T-cell (primary cell): Measurements from ENCODE around the gene G6PC3. TPM values are rescaled to one million over a fixed set of nuclear protein-coding genes. Genes with fewer than 3 reads are reported as not detected.

Experiments used
- ATAC-seq, 4 experiments: fragments of 200-7000 bp in 3 of 4; fragments of 150-1000 bp in 1 of 4; cut with Tn5 transposase; replicated peaks in 1 of 4; 1 replicate in 3 of 4; 2 replicates in 1 of 4; pipeline ENCODE4 v1.10.0; 2021; ENCODE audit warnings: moderate library complexity in 3 of 4, mild to moderate bottlenecking in 2 of 4, moderate number of reproducible peaks in 1 of 4
- CTCF ChIA-PET, 2 donors: fragments of 300-600 bp; sonication (Branson Sonifier 250); formaldehyde crosslinking; loops; one replicate each; lab custom pipeline; 2022; ENCODE audit warnings: antibody characterized with exemption in 2 of 2; lab: Charles Lee
- POLR2A ChIA-PET, 2 donors: fragments of 300-600 bp; sonication (Branson Sonifier 250); formaldehyde crosslinking; loops; one replicate each; lab custom pipeline; 2022; ENCODE audit warnings: antibody characterized with exemption in 2 of 2; lab: Charles Lee
- DNase-seq, 35 experiments: peaks; one replicate each; pipeline versions ENCODE4 v3.0.0 to v3.0.0-alpha.2; 2013 to 2023
- H3K27ac ChIP-seq: one replicate; pipeline ENCODE4 v1.5.1; 2013; ENCODE audit warnings: low read length
- H3K27me3 ChIP-seq, 2 experiments: replicated peaks in 1 of 2; 1 replicate in 1 of 2; 2 replicates in 1 of 2; pipeline versions ENCODE4 v1.6.1 to v1.7.0; 2013; ENCODE audit warnings: low read length in 1 of 2, mixed read lengths in 1 of 2; ENCODE audit not compliant: control insufficient read depth in 2 of 2, insufficient read depth in 2 of 2; ENCODE audit errors: extremely low read depth in 1 of 2
- H3K36me3 ChIP-seq, 2 donors: 1 replicate in 1 of 2; 2 replicates in 1 of 2; pipeline versions ENCODE4 v1.6.1 to v1.7.0; 2013; ENCODE audit warnings: low read length in 1 of 2; ENCODE audit not compliant: control insufficient read depth in 2 of 2, insufficient read depth in 1 of 2; ENCODE audit errors: extremely low read depth in 1 of 2
- H3K4me1 ChIP-seq, 2 experiments: 1 replicate in 1 of 2; 2 replicates in 1 of 2; pipeline versions ENCODE4 v1.6.1 to v1.7.0; 2013; ENCODE audit warnings: low read length in 2 of 2, mixed read lengths in 1 of 2; ENCODE audit not compliant: insufficient read depth in 2 of 2, control insufficient read depth in 1 of 2; ENCODE audit errors: extremely low read depth in 1 of 2
- H3K4me3 ChIP-seq, 2 donors: 1 replicate in 1 of 2; 2 replicates in 1 of 2; pipeline versions ENCODE4 v1.5.1 to v1.7.0; 2013; ENCODE audit warnings: mild to moderate bottlenecking in 2 of 2, low read length in 1 of 2, moderate library complexity in 1 of 2; ENCODE audit not compliant: control insufficient read depth in 1 of 2; ENCODE audit errors: extremely low read depth in 1 of 2
- H3K9me3 ChIP-seq: 2 replicates; pipeline ENCODE4 v1.7.0; 2013
- H3K27ac Mint-ChIP-seq, 2 donors: one replicate each; pipeline ENCODE4 v1.8.0; 2020 to 2021; ENCODE audit warnings: mild to moderate bottlenecking in 2 of 2, mixed read lengths in 2 of 2
- H3K27me3 Mint-ChIP-seq, 2 donors: one replicate each; pipeline ENCODE4 v1.8.0; 2021 to 2022; ENCODE audit warnings: mixed read lengths in 2 of 2
- H3K36me3 Mint-ChIP-seq: one replicate; pipeline ENCODE4 v1.8.0; 2021; ENCODE audit warnings: mixed read lengths
- H3K4me1 Mint-ChIP-seq, 3 donors: one replicate each; pipeline ENCODE4 v1.8.0; 2020 to 2022; ENCODE audit warnings: mixed read lengths in 3 of 3, mild to moderate bottlenecking in 1 of 3
- H3K4me3 Mint-ChIP-seq, 3 donors: one replicate each; pipeline ENCODE4 v1.8.0; 2020 to 2022; ENCODE audit warnings: mild to moderate bottlenecking in 3 of 3, mixed read lengths in 3 of 3, moderate library complexity in 3 of 3
- H3K9me3 Mint-ChIP-seq, 3 donors: one replicate each; pipeline ENCODE4 v1.8.0; 2020 to 2022; ENCODE audit warnings: mixed read lengths in 3 of 3
- WGBS: methylation state at CpG from one replicate; pipeline ENCODE4 v1.1.5; 2013; ENCODE audit warnings: missing lambda C conversion rate; ENCODE audit not compliant: insufficient coverage; 5-methylcytosine and 5-hydroxymethylcytosine counted together
- total RNA-seq, 35 experiments: library from RNA in 6 of 35; stranded (reverse) in 6 of 35; fragments of 120-200 nt in 1 of 35; gene quantifications; one replicate each; pipeline versions ENCODE4 v1.2.1 to v1.2.4 and lab custom pipeline; 2013 to 2026

Gene G6PC3
- total RNA-seq, 5 donors from 2014 or later (not counting 1 experiment from before 2014, with no cell fraction given), result 9.4 to 19.0 (median 16.2) TPM

DNA sequence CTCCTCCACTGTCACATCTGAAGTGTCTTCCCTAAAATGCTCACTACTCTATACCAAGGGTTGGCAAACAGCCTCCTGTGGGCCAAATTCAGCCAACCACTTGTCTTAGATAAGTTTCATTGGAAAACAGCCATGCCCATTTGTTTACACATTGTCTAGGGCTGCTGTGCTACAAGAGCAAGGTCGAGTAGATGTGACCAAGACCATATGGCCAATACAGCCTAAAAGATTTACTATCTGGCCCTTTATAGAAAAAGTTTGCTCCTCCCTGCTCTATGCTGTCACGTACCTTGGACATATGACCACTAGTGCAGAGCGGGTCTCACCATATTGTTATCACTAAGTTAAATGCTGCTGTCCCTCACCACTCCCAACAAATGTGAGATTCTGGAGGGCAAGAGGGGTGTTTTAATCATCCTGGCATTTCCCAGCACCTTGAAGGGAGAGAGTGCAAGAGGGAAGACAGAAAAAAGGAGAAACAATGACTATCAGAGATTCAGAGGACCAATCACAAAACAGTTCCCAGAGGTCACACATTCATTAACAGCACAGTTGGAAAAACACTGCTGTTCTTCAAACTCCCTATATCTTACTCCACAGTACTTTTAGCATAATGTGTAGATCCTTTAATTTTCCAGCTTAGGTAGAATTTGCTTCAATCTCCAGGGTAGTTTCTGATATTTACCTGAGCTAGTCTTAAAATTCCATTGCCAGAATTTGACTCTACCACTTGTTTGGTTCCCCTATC, 17.2 kb upstream of the G6PC3 start:
- Mint-ChIP-seq H3K36me3 (peaks cover 27% of the 10 kb centered on the region), H3K4me3 (no peak overlapping the region), H3K9me3 (no peaks in the 10 kb centered on the region), H3K27ac (peak overlapping the region in 1 of 2 donors; percentile 9), H3K27me3 (no peaks in the 10 kb centered on the region), H3K4me1 (peaks cover 20 to 24% (median 21%) of the 10 kb centered on the region in 3 donors)
- ChIA-PET CTCF (no interaction called here), POLR2A (interaction anchor here in 1 of 2 donors (0.6 kb wide), 1 partner anchor 961 kb away, joined by 3 read pairs; no protein-coding TSS in a partner anchor)
- Histone ChIP-seq H3K27me3 (no peaks in the 10 kb centered on the region), H3K4me3 (no peak overlapping the region), H3K27ac (no peak overlapping the region), H3K4me1 (no peaks in the 10 kb centered on the region), H3K36me3 (peaks cover 5 to 62% of the 10 kb centered on the region in 2 donors), H3K9me3 (no peaks in the 10 kb centered on the region)
- ATAC-seq (no peak), DNase-seq (no peak)
- 65% methylated on average over 2 of the region's 3 CpGs for WGBS

DNA sequence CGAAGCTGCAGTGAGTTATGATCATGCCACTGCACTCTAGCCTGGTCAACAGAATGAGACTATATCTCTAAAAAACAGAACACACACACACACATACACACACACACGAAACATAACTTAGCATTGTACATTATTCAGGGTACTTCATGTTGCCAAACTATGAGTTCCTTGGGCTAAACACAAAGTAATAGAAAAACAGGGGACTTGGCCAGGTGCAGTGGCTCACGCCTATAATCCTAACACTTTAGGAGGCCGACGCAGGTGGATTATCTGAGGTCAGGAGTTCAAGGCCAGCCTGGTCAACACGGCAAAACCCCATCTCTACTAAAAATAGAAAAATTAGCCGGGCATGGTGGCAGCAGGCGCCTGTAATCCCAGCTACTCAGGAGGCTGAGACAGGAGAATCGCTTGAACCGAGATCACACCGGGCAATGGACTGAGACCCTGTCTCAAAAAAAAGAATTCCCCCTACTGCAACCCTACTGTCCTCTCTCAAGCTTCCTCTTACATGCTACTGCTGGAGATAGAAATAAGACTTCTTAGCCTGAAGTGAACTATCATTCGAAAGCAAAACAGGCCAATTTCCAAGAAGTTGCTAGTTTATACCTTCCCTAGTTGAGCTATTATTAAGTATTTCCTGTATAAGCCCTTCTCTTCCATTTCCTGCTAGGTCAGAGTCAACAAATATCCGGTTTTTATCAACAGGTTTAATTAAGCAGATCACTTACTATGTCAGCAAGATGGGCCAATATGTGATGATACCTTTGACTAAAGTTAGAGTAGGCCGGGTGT, 11.2 kb upstream of the G6PC3 start:
- ChIA-PET POLR2A (no interaction called here), CTCF (interaction anchor here in 1 of 2 donors (0.5 kb wide), 1 partner anchor 141 kb away, joined by 3 read pairs; no protein-coding TSS in a partner anchor)
- no peaks in the 10 kb centered on the region for H3K27me3 ChIP-seq
- no peak overlapping the region for H3K4me3 Mint-ChIP-seq
- 96% methylated on average over 9 of the region's 14 CpGs for WGBS
- H3K27ac Mint-ChIP-seq, result no peak overlapping the region
- H3K4me3 ChIP-seq, result no peak overlapping the region
- peaks cover 0 to 4% of the 10 kb centered on the region in 2 experiments for H3K4me1 ChIP-seq
- peaks cover 5 to 43% of the 10 kb centered on the region in 2 donors for H3K36me3 ChIP-seq
- H3K27ac ChIP-seq, result peak overlapping the region; percentile 18
- H3K27me3 Mint-ChIP-seq, result no peaks in the 10 kb centered on the region
- H3K9me3 ChIP-seq, result no peaks in the 10 kb centered on the region
- peaks cover 46 to 52% (median 46%) of the 10 kb centered on the region in 3 donors for H3K4me1 Mint-ChIP-seq
- H3K9me3 Mint-ChIP-seq, result no peaks in the 10 kb centered on the region
- peaks cover 33% of the 10 kb centered on the region for H3K36me3 Mint-ChIP-seq
- ATAC-seq (no peak), DNase-seq (no peak)

DNA sequence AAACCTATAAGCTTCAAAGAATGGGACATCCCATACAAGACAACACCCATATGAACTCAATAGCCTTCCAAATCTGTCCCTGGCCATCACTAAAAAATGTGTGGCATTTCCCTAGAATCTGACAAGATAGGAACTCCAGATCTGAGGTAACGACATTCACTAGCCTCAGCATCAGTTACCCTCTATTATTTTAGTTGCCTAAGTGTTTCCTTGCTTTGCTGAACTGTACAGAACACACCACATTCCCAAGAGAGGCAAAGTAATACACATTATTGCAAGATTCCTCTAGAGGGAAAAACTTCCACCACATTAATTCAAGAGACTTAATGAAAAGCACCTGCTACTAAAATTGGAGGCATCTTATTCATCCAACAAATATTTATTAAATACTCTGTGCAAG, 9.1 kb upstream of the G6PC3 start:
- no peaks in the 10 kb centered on the region for H3K27me3 Mint-ChIP-seq
- no peaks in the 10 kb centered on the region for H3K27me3 ChIP-seq
- no peaks in the 10 kb centered on the region for H3K9me3 ChIP-seq
- CTCF ChIA-PET, result interaction anchor here in 1 of 2 donors (0.6 to 0.7 kb wide), 3 partner anchors 25 to 714 kb away, joined by 3 to 5 read pairs (median 4); no protein-coding TSS in a partner anchor
- peaks cover 5 to 41% of the 10 kb centered on the region in 2 donors for H3K36me3 ChIP-seq
- WGBS, result 100% methylated on average over 1 of the region's 1 CpG
- H3K27ac Mint-ChIP-seq, result no peak overlapping the region
- peaks cover 7 to 20% of the 10 kb centered on the region in 2 experiments for H3K4me1 ChIP-seq
- H3K36me3 Mint-ChIP-seq, result peaks cover 29% of the 10 kb centered on the region
- H3K9me3 Mint-ChIP-seq, result no peaks in the 10 kb centered on the region
- ATAC-seq (no peak), DNase-seq (no peak)
- POLR2A ChIA-PET, result interaction anchor here in 1 of 2 donors (0.5 kb wide), 1 partner anchor 278 kb away, joined by 9 read pairs; no protein-coding TSS in a partner anchor
- H3K4me3 Mint-ChIP-seq, result no peak overlapping the region
- no peak overlapping the region for H3K4me3 ChIP-seq
- H3K27ac ChIP-seq, result no peak overlapping the region
- H3K4me1 Mint-ChIP-seq, result peaks cover 47 to 56% (median 49%) of the 10 kb centered on the region in 3 donors

DNA sequence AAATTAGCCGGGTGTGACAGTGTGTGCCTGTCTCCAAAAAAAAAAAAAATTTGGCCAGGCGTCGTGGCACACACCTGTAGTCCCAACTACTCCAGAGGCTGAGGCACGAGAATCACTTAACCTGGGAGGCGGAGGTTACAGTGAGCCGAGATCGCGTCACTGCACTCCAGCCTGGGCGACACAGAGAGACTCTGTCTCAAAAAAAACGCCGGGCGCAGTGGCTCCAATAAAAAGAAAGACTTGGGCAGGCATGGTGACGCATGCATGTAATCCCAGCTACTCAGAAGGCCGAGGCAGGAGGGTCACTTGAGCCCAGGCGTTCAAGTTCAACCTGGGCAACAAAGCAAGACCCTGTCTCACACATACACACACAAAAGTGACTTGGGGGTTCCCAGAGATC, 7.7 kb upstream of the G6PC3 start:
- H3K4me1 Mint-ChIP-seq, result peaks cover 59 to 65% (median 60%) of the 10 kb centered on the region in 3 donors
- no peak for ATAC-seq
- Histone ChIP-seq H3K36me3 (peaks cover 5 to 33% of the 10 kb centered on the region in 2 donors), H3K9me3 (no peaks in the 10 kb centered on the region), H3K4me1 (peaks cover 12 to 27% of the 10 kb centered on the region in 2 experiments), H3K27me3 (no peaks in the 10 kb centered on the region), H3K27ac (no peak overlapping the region), H3K4me3 (no peak overlapping the region)
- ChIA-PET CTCF (no interaction called here), POLR2A (interaction anchor here in 1 of 2 donors (0.7 kb wide), 1 partner anchor 16 kb away, joined by 4 read pairs; no protein-coding TSS in a partner anchor)
- peak overlapping the region in 1 of 2 donors; percentile 11 for H3K27ac Mint-ChIP-seq
- H3K36me3 Mint-ChIP-seq, result peaks cover 29% of the 10 kb centered on the region
- H3K27me3 Mint-ChIP-seq, result no peaks in the 10 kb centered on the region
- no peak for DNase-seq
- H3K4me3 Mint-ChIP-seq, result no peak overlapping the region
- no peaks in the 10 kb centered on the region for H3K9me3 Mint-ChIP-seq
- 93% methylated on average over 14 of the region's 15 CpGs for WGBS

DNA sequence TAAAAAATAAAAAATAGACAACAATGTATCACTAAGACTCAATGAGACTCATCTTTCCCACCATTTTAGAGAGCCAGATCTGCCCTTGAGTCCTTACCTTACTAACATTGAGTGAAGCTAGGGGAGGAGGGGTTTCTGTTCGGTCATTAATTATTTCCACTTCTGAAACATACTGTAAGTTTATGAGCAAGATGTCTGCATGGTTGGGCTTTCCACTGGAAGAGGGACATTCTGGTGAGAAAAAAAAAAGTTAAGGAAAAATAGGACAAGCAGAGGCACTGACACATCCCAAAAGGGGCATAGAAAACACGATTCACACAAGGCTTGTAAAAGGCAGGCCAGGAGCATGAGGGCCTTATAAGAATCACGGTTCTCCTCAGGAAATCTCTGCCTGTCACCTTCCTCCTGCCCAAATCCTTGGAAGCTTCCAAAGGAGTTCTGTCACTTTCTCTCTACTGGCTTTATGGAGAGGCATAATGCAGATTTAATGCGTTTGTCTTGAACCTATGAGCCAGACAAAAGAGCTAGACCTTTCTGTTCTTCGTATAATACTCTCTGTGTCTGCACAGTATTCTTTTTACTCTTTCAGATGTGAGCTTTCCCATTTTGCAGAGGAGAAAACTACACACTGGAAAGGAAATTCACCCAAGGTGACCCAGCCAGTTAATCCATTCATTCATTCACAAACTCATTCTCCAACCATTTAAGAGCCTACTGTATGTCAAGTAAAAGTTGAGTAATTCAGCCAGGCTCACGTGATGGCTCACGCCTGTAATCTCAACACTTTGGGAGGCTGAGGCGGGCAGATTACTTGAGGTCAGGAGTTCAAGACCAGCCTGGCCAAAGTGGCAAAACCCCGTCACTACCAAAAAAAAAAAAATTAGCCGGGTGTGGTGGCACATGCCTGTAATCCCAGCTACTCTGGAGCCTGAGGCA, 6.6 kb upstream of the G6PC3 start:
- peak overlapping the region; percentile 32 to 41 for H3K27ac Mint-ChIP-seq
- Histone ChIP-seq H3K4me1 (peaks cover 12 to 27% of the 10 kb centered on the region in 2 experiments), H3K4me3 (no peak overlapping the region), H3K36me3 (peaks cover 5 to 31% of the 10 kb centered on the region in 2 donors), H3K9me3 (no peaks in the 10 kb centered on the region), H3K27me3 (no peaks in the 10 kb centered on the region), H3K27ac (no peak overlapping the region)
- no peak for DNase-seq
- ChIA-PET POLR2A (no interaction called here), CTCF (interaction anchor here in 1 of 2 donors (1.0 kb wide), 1 partner anchor 20 kb away, joined by 3 read pairs; no protein-coding TSS in a partner anchor)
- H3K36me3 Mint-ChIP-seq, result peaks cover 26% of the 10 kb centered on the region
- WGBS, result 97% methylated on average over 4 of the region's 10 CpGs
- H3K4me3 Mint-ChIP-seq, result peak overlapping the region in 2 of 3 donors; percentile 28 to 35
- no peaks in the 10 kb centered on the region for H3K27me3 Mint-ChIP-seq
- no peaks in the 10 kb centered on the region for H3K9me3 Mint-ChIP-seq
- no peak for ATAC-seq
- peaks cover 57 to 71% (median 60%) of the 10 kb centered on the region in 3 donors for H3K4me1 Mint-ChIP-seq
